Endothelial cell of umbilical vein (primary cell): Measurements from ENCODE around the gene FAM120A. TPM values are rescaled to one million over a fixed set of nuclear protein-coding genes. Genes with fewer than 3 reads are reported as not detected.
A peak's percentile ranks its signal among the peaks of the same experiment; 100 is the strongest.

Experiments used
- BruUV-seq: library from RNA; stranded (reverse); fragments of 400-500 nt; replicated peaks from 2 replicates; lab custom pipeline; 2021; lab: Mats Ljungman, UMichigan
- CTCF ChIA-PET: fragments of 300-600, 350-600 bp; sonication (Branson Sonifier 250); formaldehyde crosslinking; loops from one replicate; lab custom pipeline; 2021; ENCODE audit warnings: antibody characterized with exemption, inconsistent platforms; lab: Charles Lee
- POLR2A ChIA-PET: fragments of 300-600, 350-600 bp; sonication (Branson Sonifier 250); formaldehyde crosslinking; loops from one replicate; lab custom pipeline; 2021; ENCODE audit warnings: antibody characterized with exemption, inconsistent platforms; lab: Charles Lee
- DNase-seq: peaks from one replicate; pipeline ENCODE4 v3.0.0-alpha.2; 2011; ENCODE audit warnings: low read depth, low spot score
- FAIRE-seq: peaks from 2 replicates; lab custom pipeline; 2011; peaks lifted over from hg19 to GRCh38; lab: Jason Lieb, UNC
- H2AFZ ChIP-seq: 2 replicates; pipeline ENCODE4 v1.6.0; 2012; ENCODE audit warnings: low read depth, low read length, control low read depth, inconsistent platforms
- H3K27ac ChIP-seq: 2 replicates; pipeline ENCODE4 v1.5.1; 2011; ENCODE audit warnings: low read depth, mild to moderate bottlenecking, control low read depth, low read length, moderate library complexity; ENCODE audit not compliant: insufficient read depth
- H3K27me3 ChIP-seq, 2 experiments: 2 replicates each; pipeline versions ENCODE4 v1.6.0 to v1.6.1; 2011; ENCODE audit warnings: low read length in 2 of 2, mixed read lengths in 1 of 2; ENCODE audit not compliant: control insufficient read depth in 2 of 2, insufficient read depth in 2 of 2
- H3K36me3 ChIP-seq, 2 experiments: 2 replicates in 1 of 2; 3 replicates in 1 of 2; pipeline ENCODE4 v1.5.1; 2011; ENCODE audit warnings: low read length in 2 of 2, mild to moderate bottlenecking in 1 of 2, moderate library complexity in 1 of 2; ENCODE audit not compliant: control insufficient read depth in 2 of 2, insufficient read depth in 2 of 2; ENCODE audit errors: extremely low read depth in 1 of 2
- H3K4me1 ChIP-seq: 3 replicates; pipeline ENCODE4 v1.5.1; 2011; ENCODE audit warnings: mild to moderate bottlenecking, low read length; ENCODE audit not compliant: control insufficient read depth, insufficient read depth; ENCODE audit errors: extremely low read depth
- H3K4me2 ChIP-seq: 2 replicates; pipeline ENCODE4 v1.6.1; 2011; ENCODE audit warnings: low read length, control low read depth, mixed read lengths; ENCODE audit not compliant: insufficient read depth
- H3K4me3 ChIP-seq, 3 experiments: fragments of 200-600 bp in 1 of 3; sonication (generic), shearing (Covaris generic) in 1 of 3; replicated peaks in 1 of 3; 2 replicates each; pipeline ENCODE4 v1.5.1; 2011 to 2016; ENCODE audit warnings: control low read depth in 3 of 3, low read length in 3 of 3, mild to moderate bottlenecking in 2 of 3, inconsistent platforms in 1 of 3, low read depth in 1 of 3, moderate library complexity in 1 of 3; ENCODE audit not compliant: insufficient read depth in 1 of 3
- H3K79me2 ChIP-seq: 2 replicates; pipeline ENCODE4 v1.6.0; 2012; ENCODE audit warnings: low read length, inconsistent platforms; ENCODE audit not compliant: control insufficient read depth, insufficient read depth
- H3K9ac ChIP-seq: replicated peaks from 2 replicates; pipeline ENCODE3; 2011; ENCODE audit warnings: low read length, control low read depth; ENCODE audit not compliant: insufficient read depth; ENCODE audit errors: extremely low read depth
- H3K9me1 ChIP-seq: replicated peaks from 3 replicates; pipeline ENCODE4 v1.6.0; 2011; ENCODE audit warnings: mild to moderate bottlenecking, low read length; ENCODE audit not compliant: control insufficient read depth, insufficient read depth; ENCODE audit errors: extremely low read depth
- H3K9me3 ChIP-seq: replicated peaks from 2 replicates; pipeline ENCODE4 v1.5.1; 2012; ENCODE audit warnings: low read length, inconsistent platforms; ENCODE audit not compliant: control insufficient read depth, insufficient read depth
- H4K20me1 ChIP-seq: replicated peaks from 2 replicates; pipeline ENCODE3; 2011; ENCODE audit warnings: mild to moderate bottlenecking, low read length; ENCODE audit not compliant: control insufficient read depth, insufficient read depth; ENCODE audit errors: extremely low read depth
- CTCF ChIP-seq, 2 donors: IDR thresholded peaks; 1 replicate in 1 of 2; 2 replicates in 1 of 2; pipeline ENCODE4 v1.5.1; 2011; ENCODE audit warnings: low read length in 2 of 2, mild to moderate bottlenecking in 2 of 2, moderate library complexity in 2 of 2, control low read depth in 1 of 2, inconsistent platforms in 1 of 2, low read depth in 1 of 2; ENCODE audit not compliant: insufficient read depth in 1 of 2; ENCODE audit errors: extremely low read depth in 1 of 2
- EZH2 ChIP-seq: IDR thresholded peaks from 2 replicates; pipeline ENCODE4 v1.6.1; 2012; ENCODE audit warnings: borderline replicate concordance, low read depth, mild to moderate bottlenecking, moderate library complexity, low read length, inconsistent platforms; ENCODE audit not compliant: severe bottlenecking
- FOS ChIP-seq: IDR thresholded peaks from 2 replicates; pipeline ENCODE4 v1.6.1; 2011; ENCODE audit warnings: mild to moderate bottlenecking, low read length, moderate library complexity, borderline replicate concordance; ENCODE audit not compliant: insufficient read depth
- GATA2 ChIP-seq: IDR thresholded peaks from 2 replicates; pipeline ENCODE4 v1.7.0; 2011; ENCODE audit warnings: low read depth, mild to moderate bottlenecking, moderate library complexity, mixed read lengths, low read length; ENCODE audit not compliant: insufficient read length, insufficient read depth
- JUN ChIP-seq: IDR thresholded peaks from 2 replicates; pipeline ENCODE4 v1.6.1; 2011; ENCODE audit warnings: borderline replicate concordance, low read depth; ENCODE audit not compliant: insufficient read length, insufficient read depth
- MAX ChIP-seq: IDR thresholded peaks from 2 replicates; pipeline ENCODE4 v1.6.1; 2011; ENCODE audit not compliant: insufficient read depth, insufficient read length
- MYC ChIP-seq: IDR thresholded peaks from one replicate; pipeline ENCODE4 v1.6.1; 2011; ENCODE audit warnings: mild to moderate bottlenecking, low read depth, low read length
- POLR2A ChIP-seq: IDR thresholded peaks from 2 replicates; pipeline ENCODE4 v1.6.1; 2012; ENCODE audit warnings: low read depth, mild to moderate bottlenecking, control low read depth, low read length
- POLR2AphosphoS5 ChIP-seq: IDR thresholded peaks from 2 replicates; pipeline ENCODE4 v1.6.1; 2012; ENCODE audit warnings: low read depth, mild to moderate bottlenecking, control low read depth, low read length, moderate library complexity; ENCODE audit not compliant: insufficient read depth
- dilution Hi-C: fragments of 300-500 bp; cut with MboI; formaldehyde crosslinking; loops from one replicate; pipeline ENCODE4 v1.15.0; 2019; ENCODE audit warnings: low sequenced_read_pairs; ENCODE audit not compliant: extremely low pct_ligation_motif_present
- intact Hi-C: fragments of 100-400 bp; cut with micrococcal nuclease; formaldehyde crosslinking; loops from one replicate; pipeline ENCODE4 v1.10.0; 2022
- polyA plus RNA-seq, 4 experiments: library from polyadenylated mRNA; depleted of rRNA in 3 of 4; stranded (reverse) in 3 of 4; unstranded in 1 of 4; fragments of >200 nt; gene quantifications; 2 replicates each; pipeline versions ENCODE4 v1.2.1 to v1.2.3, GENCODE V29; 2011 to 2012; ENCODE audit warnings: missing spikeins in 1 of 4
- total RNA-seq: library from RNA; stranded (reverse); gene quantifications from 2 replicates; pipeline ENCODE4 v1.2.3, GENCODE V29; 2021

Gene FAM120A
- total and polyA plus RNA-seq, 2 donors (not counting 3 experiments of a cell fraction or from before 2014, with no cell fraction given): 66.8 to 126 TPM

- H3K79me2 ChIP-seq: peaks cover 99% of the 10 kb centered on the region
- H3K4me3 ChIP-seq: no peak overlapping the region
- H3K4me2 ChIP-seq: peak overlapping the region; percentile 27
- BruUV-seq: no TSS peak
- no peaks in the 10 kb centered on the region for H3K36me3 ChIP-seq
- H3K9me1 ChIP-seq: no peaks in the 10 kb centered on the region
- dilution Hi-C loops (no loop called here), intact Hi-C loops (no loop called here)
- no peaks in the 10 kb centered on the region for H3K27me3 ChIP-seq
- TF ChIP-seq FOS (no peak), MYC (no peak), GATA2 (no peak), CTCF (IDR thresholded peaks at IDR 0.05; ENCODE audit: extremely low read depth in 1 of 2, insufficient read depth in 1 of 2, low read depth in 1 of 2, low read length in 2 of 2) (no peak), POLR2A (no peak), EZH2 (no peak), MAX (no peak), POLR2AphosphoS5 (no peak), JUN (no peak)
- FAIRE-seq: no peak
- no peak overlapping the region for H3K27ac ChIP-seq
- peaks cover 35% of the 10 kb centered on the region for H3K4me1 ChIP-seq
- no peaks in the 10 kb centered on the region for H3K9me3 ChIP-seq
- ChIA-PET POLR2A (no interaction called here), CTCF (interaction anchor here (1.1 to 3.5 kb wide), 4 partner anchors 10 to 100 kb away, joined by 3 to 18 read pairs (median 8); partner anchors contain the start of gene FAM120AOS)
- no peak overlapping the region for H3K9ac ChIP-seq
- H4K20me1 ChIP-seq: peaks cover 13% of the 10 kb centered on the region
- no peak for DNase-seq
- H2AFZ ChIP-seq: no peak overlapping the region
Observed at GRCh38 chr9:93466416-93467061, 15.1 kb downstream of the FAM120A start.
